RPMI7951 (cell line): ENCODE measurements around the gene CARMIL1. TPM values are rescaled to one million over a fixed set of nuclear protein-coding genes. Genes with fewer than 3 reads are reported as not detected.

ENCODE experiments used
- DNase-seq: peaks from one replicate; pipeline ENCODE4 v3.0.0-alpha.2; 2012; ENCODE audit warnings: low read depth
- total RNA-seq: library from RNA; depleted of rRNA; stranded (reverse); fragments of >200 nt; shearing (Covaris generic); gene quantifications from 2 replicates; pipeline ENCODE4 v1.2.3, GENCODE V29; 2014

The CARMIL1 gene
- total RNA-seq, 1 experiment from 2014 or later, result 9.5 TPM

DNA sequence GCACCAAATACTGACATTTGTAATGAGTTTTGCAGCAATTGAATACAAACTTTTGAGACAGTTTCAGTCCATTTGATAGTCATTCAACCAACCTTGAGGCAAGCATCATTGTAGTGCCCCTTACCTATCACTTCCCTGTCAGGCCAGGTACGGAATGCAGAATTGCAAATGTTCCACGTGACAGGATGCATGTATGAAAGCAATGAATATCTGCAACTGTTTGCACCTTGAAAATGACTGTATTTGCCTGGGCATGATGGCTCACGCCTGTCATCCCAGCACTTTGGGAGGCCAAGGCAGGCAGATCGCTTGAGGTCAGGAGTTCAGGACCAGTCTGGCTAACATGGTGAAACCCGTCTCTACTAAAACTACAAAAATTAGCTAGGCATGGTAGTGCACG lies 226.8 kb downstream of the CARMIL1 start:
- no peak for DNase-seq

DNA sequence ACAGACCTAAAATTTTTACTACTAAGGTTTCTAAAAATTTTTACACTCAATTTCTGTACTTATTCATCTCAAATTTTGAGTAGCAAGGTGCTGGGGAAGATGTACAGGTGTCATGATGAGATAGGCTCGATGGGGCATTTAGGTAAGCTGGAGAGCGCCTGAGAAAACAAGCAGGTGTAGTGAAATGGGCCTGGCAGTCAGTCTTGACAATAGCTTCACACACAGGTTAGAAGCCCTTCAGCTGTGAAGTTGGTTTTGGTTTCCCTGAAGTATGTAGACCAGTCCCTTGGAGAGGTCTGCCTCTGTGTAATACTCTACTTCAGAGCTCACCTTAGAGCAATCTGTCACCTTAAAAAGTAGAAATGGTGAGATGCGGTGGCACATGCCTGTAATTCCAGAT lies 228.9 kb downstream of the CARMIL1 start:
- DNase-seq, result no peak

DNA sequence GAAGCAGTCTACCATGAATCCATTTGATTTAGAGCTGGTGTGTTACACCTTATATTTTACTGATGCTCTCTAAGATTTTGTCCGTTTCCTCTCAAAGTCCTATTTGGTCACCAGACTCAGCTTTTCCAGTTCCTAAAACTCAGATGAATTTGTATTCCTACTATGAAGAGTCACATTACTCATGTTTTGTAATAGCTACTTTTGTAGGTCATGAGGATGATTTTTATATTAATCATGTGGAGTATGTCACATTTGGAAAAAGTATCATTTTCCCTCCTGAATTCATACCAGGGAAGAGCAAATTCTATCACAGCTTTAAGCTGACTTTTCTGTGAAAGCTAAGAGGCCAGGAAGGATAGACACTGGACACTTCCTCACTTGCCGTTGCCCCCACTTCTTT lies 232.2 kb downstream of the CARMIL1 start:
- DNase-seq, result no peak

DNA sequence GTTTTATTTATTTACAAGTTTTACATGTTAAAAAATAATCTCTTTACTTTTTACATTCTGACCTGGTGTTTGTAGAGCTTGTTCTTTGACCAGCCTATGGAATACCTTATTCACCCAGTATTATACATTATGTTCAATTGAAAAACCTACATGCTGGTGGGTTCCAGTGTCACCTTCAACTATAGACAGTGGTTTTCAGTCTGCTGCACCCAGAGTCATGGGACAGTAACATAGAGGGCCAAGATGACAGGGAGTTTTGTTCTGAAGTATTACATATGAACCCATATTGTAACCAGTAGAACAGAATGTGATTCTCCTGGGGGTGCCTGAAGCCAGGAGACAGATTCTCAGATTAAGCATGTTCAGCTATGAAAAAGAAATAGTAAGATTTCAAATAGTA lies 233.4 kb downstream of the CARMIL1 start:
- no peak for DNase-seq

DNA sequence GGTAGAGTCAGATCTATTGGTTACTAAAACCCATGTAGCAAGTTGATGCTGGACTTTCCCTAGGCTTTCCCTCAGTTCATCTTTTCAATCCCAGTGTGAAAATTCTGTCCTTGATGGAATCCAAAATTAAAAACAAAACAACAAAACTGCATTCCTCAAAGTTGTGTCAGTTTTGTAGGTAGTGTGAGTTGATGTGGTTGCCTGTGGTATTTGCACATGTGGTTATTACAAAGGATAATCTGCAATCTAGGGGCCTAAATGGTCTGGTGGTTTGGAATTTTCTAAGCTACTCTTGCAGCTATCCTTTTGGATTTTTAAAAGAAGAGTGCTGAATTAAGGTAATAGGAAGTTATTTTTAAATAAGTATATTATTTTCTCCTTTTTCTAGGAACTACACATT lies 240.7 kb downstream of the CARMIL1 start:
- DNase-seq, result peak; percentile 5

DNA sequence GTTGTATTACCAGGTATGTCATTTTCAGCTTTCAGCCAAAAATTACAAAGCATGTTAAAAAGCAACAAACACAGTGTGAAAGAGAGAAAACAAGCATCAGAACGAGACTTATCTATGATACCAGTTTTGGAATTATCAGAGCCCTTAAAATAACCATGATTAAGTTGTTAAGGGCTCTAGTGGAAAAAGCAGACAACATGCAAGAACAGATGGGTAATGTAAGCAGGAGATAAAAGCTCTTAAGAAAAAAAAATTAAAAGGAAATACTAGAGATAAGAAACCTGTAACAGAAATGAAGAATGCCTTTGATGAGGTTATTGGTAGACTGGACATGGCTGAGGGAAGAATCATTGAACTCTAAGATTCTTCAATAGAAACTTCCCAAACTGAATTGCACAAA lies 245.4 kb downstream of the CARMIL1 start:
- no peak for DNase-seq

DNA sequence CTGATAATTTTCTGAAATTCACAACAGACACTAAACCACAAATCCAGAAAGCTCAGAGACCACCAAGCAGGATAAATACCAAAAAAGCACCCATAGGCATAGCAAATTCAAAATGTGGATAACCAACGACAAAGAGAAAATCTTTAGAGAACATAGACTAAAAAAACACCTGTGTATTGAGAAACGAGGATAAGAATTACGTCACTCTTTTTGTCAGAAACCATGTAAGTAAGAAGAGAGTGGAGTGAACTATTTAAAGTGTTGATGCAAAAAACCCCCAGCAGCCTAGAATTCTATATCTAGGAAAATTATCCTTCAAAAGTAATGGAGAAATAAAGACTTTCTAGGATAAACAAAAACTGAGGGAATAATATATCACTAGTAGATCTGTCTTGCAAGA lies 245.9 kb downstream of the CARMIL1 start:
- no peak for DNase-seq

DNA sequence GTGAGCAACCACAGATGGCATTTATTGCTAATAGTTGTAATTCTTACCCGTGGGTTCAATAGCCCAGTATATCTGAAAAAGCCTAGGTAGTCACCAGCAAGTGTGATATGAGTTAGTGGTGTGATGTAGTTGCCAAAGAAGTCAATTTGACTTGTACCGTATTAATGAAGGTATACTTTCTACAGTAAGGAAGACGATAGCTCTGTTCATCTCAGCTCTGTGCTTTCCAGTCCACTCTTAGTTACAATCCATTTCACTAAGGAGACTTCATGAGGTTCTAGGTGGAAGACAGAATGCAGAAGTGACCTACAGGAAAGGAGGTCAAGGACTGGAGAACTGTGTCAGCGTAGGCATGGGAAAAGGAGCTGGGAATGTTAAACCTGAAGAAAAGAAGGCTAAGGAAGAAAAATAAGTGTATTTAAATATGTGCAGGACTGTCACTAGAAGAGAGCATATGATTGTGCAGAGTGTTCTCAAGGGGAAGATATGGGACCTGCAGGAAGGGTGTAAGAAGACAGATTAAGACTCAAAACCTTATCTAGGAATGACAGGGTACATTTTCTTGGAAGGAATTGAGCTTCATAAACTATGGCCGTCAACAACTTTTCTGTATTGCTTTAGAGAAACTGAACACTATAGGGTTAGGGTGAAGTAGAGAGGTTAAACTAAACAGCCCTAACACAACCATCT lies 255.9 kb downstream of the CARMIL1 start:
- no peak for DNase-seq

DNA sequence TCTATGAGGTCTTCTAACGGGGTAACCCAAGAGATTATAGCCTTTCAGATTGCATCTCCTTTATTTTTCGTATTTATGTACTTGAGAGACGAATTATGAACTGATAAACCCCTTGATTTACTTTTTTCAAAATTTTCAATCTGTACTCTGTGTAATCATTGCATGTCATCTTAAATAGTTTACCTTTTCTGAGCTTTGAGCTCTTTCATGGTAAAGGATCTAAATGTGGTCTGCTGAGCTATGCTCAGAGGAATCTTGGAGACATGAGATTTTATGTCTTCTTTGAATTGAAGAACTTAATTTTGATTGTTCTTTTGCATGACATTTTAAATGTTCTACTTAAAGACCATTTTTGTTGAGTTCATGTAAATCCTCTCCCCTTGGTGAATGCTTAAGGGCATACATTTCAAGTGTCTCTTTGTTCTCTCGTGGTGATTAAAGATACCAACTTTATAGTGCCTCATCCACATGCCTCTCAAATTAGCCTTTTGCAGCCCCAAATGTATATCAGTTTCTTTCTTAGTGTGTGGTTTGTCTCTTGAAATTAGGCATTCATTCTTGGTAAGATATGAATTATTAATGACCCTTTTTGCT lies 256.6 kb downstream of the CARMIL1 start:
- DNase-seq, result peak; percentile 5

DNA sequence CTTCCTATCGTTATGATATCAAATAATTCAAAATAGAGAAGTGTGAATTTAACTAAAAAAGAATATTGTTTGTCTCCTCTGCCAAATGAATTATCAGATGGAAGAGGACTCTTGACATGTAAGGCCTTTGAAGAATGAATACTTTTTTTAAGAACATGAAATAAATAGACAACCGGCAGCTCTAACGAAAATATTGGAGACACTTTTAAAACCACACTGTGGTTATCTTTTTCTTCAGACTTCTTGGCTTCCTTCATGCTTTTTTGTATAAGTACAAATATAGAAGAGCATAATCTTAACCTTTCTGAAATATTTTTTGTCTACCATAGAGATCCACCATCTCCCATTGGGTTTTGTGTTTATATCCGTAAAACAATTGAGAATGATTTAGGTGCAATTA lies 257.6 kb downstream of the CARMIL1 start:
- no peak for DNase-seq

DNA sequence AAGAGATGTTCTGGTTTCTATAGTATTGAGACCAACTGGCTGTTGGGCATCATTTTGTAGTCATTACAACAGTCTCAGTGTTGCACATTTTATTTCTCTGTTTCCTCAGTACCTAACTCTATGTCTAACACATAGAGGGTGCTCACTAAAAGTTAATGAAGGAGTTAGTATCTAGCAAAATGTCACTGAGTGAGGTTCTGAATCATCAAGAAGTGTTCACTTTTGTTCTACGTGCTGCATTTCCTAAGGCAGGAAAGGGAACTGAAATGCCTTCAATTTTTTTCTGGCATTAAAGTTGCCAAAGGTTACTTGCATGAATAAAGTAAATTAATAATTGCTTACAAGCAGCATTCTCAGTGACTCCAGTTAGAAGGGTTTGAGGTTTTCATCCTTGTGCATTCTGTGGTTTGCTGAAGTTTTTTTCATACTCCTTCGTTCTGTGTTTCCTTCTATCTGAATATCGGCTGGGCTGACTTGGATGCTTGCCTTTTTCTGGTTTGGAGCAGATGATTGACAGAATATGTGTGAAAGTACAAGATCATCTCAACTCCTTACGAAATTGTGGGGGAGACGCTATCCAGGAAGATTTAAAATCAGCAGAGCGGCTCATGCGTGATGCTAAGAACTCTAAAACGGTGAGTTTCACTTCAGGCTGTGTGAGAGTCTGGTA lies 258.3 kb downstream of the CARMIL1 start:
- DNase-seq, result peak; percentile 5

DNA sequence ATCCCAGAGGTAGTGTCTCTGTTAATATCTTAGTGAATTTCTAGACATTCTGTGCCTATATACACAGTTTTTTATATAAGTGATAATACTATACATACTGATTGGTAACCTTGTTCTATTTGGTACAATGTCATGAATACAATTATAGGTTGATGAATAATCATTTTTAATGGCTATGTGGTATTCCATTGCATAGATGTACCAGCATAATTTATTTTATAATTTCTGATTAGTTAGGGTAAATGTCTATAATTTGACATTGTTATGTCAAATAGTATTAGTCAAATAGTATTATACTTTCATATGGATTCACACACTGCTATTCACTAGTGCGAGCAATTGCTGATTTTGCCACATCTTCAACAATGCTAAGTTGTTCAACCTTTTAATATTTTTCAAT lies 262.1 kb downstream of the CARMIL1 start:
- no peak for DNase-seq

DNA sequence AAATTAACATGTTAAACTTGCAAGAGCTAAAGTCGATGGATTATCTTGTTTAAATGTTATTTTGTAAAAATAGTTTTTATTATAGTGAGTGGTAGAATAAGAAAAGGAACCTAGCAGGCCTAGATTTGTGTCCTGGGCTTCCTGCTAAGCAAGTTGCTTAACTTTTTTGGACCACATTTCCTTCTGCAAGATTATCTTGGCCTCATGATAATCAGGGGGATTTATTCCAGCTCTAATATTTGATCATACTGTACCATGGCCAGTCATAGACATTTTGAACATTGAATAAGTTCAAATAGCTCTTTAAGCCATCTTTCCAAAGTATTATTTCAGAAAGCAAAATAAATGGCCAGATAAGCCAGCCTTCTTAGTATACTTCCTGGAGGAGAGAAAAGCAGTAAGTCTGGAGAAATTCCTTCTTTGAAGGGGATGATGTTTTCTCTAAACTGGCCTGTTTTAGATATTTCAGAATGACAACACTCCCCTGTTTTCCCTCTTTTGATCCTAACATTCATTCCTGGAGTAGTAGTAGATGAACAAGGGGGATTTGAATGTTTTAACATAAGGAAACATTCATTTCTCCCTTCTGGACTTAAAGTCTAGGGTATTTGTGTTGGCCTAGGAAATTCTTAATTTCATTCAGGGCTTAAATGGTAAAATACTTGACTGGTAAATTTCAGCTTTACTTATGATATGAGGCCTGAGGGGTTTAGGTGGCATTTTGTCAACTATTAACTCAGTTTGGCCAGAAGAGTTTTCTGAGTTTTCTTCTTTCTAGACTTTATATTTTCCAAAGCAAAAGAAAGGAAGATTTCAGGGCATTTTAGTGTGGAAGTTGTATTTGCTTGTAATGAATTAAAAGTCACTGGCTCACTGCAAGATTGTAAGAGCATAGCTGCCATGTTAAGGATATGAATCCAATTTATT lies 264.1 kb downstream of the CARMIL1 start:
- DNase-seq, result no peak

DNA sequence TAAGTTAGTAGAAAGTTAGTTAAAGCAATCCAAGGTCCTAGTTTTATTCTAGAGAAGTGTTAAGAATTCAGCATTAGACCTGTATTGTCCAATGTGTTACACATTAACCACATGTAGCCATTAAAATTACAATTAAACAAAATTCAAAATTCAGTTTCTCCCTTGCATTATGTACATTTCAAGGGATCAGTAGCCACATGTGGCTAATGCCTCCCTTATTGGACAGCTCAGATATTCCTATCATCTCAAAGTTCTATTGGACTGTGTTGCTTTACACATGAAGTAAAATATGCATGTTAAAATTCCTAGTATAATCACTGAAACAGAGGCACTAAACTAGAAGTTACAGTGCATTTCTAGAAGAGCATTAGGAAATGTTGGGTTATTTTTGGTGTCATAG lies 265.7 kb downstream of the CARMIL1 start:
- DNase-seq, result no peak

DNA sequence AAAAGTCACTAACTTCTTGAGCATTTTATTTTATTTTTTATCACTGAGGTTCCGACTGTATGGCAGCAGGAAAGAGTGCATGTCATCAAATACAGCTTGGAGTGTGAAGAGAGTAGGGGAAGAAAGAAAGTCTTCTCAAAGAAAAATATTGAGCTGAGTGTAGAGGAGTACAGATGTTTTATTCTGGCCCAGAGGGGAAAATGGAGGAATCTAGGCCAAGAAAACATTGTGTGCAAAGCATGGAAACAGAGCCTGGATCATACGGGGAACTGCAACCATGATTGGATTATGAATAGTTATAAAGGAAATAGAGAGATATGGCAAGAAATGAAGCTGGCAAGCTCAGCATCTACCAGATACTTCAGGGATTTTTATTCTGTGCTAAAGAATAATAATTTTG lies 268.6 kb downstream of the CARMIL1 start:
- DNase-seq, result no peak

DNA sequence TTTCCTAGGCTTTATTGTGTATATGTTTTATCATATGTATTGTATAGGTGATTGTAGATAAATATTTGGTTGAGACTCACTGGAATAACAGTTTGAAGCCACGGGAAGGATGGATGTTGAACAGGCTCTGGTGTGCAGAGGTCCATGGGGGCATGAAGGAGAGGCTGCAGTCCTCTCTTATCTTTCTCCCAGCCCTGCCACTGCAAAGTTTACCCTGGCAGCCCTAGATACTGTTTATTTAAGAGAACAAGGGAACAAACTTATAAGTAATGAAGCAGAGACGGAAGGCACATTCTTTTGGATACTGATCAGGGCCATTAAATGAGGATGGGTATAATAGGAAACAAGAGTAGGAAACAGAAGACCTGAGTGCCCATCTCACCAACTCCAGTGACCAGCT lies 269.3 kb downstream of the CARMIL1 start:
- DNase-seq, result no peak

DNA sequence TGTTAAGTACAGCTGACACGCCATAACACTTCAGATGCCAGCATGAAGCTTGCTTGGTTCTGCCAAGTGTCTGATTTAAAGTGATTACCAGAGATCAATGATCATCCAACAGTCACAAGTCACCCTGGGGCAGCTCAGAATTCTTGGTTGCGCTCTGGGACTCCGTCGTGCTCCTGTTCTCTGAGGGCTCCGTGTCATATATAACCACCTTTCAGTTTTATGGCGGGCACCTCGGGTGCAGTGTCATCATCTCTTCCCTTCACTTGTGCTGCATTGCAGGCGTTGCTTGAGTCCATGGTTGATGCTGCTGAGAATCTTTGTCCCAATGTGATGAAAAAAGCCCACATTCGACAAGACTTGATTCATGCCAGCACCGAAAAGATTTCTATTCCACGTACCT lies 271.5 kb downstream of the CARMIL1 start:
- DNase-seq, result no peak

DNA sequence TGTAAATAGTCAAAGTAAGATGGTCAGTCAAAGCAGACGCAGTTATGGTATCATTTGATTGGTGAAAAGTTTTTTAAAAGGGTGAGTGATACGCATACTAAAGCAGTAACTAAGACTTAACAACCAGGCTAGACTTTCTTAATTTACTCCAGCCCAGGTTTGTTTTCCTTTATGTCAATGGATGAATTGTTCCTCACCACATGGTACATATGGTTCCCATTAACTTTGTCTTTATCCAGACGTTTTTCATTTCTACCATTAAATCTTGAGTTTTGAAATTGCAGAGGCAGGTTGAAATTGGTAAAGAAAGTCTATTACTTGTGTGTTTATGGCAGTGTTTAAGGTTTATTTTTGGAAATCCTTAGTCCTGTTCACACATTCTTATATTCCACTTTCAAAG lies 274.3 kb downstream of the CARMIL1 start:
- DNase-seq, result peak; percentile 33

DNA sequence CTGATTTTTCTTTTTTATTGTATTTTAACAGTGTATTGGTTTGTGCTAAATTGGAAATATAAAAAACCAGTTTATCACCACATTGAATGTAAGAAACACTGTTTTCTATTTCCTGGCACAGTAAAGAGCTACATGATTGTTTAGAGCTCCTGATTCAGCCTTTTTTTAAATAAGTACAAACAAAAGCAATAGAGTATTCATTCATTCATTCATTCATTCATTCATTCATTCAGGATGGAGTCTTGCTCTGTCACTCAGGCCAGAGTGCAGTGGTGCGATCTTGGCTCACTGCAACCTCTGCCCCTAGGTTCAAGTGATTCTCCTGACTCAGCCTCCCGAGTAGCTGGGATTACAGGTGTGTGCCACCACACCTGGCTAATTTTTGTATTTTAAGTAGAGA lies 276.0 kb downstream of the CARMIL1 start:
- DNase-seq, result no peak

DNA sequence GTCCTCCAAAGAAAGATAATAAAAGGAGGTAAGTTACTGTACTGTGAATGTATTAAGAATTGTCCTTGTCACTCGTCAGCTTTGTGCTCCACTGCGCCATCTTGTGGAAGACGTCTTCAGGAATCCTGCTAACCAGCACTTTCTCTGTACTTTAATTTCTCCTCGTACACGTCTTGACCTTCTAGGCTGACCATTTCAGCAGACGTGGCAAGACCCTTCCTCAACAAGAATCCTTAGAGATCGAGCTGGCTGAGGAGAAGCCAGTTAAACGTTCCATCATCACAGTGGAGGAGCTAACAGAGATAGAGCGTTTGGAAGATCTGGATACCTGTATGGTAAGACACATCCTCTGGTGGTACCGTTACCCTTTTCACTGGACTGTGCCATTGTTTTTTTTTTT lies 277.3 kb downstream of the CARMIL1 start:
- DNase-seq, result peak; percentile 69

DNA sequence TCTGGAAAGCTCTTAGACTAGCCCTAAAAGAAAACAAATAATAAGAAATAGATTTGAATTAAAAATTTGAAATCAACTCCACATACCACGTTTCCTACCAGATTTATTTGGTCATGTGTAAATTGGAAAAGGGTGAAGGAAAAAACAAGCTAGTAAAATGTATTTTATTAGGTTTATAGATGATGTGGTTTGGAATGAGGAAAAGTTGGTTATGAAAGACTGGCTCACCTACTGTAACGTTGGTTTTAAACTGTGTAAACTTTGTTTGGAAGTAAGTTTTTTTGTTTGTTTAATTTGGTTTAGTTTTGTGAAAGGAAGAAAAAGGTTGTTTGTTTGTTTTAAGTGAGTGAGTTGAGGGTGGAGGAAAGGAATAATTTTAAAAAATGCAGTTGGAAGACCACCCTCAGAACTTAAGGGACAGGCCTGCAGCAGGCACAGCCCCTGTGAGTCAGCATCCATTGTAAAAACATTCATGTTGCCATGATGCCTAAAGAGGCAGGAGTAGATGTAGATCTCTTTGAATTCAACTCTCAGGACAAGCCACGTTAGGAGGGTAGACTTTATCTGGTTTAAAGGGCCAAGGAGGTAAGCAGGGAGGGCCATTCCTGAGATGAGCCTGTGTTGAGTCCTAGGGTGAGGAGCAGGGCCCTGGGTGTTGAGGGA lies 279.1 kb downstream of the CARMIL1 start:
- DNase-seq, result no peak

DNA sequence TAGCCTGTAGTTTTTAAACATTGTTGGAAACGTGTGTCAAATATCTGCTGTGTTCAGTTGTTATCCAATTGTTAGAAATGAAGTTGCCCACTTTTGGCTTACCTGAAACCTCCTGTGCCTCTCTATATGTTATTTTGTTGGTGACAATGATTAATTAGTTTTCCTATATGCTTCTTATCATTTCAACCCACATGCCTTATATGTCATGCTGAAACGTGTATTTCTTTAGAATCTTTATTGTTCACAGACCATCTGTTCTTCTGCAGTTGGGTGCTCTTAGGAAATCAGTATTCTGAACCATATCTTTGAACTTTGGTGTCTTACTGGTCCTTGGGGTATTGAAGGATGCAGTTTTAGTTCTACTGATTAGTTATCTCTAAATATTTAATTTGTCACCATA lies 281.7 kb downstream of the CARMIL1 start:
- no peak for DNase-seq
